HEK293T (cell line): ENCODE measurements around the gene GLUD2.

Experiments
- ARNT ChIP-seq: fragments of 450-650 bp; IDR thresholded peaks from 2 replicates; pipeline ENCODE4 v1.6.1; 2017; ENCODE audit warnings: mild to moderate bottlenecking
- ELF4 ChIP-seq: fragments of 450-650 bp; IDR thresholded peaks from 2 replicates; pipeline ENCODE4 v1.6.1; 2017; ENCODE audit warnings: antibody characterized with exemption
- FOXA1 ChIP-seq: fragments of 450-650 bp; IDR thresholded peaks from 2 replicates; pipeline ENCODE4 v1.6.1; 2016; ENCODE audit warnings: mild to moderate bottlenecking
- FOXK2 ChIP-seq: fragments of 450-650 bp; IDR thresholded peaks from 2 replicates; pipeline ENCODE4 v1.6.1; 2016; ENCODE audit warnings: mild to moderate bottlenecking
- FOXM1 ChIP-seq: fragments of 450-650 bp; IDR thresholded peaks from 2 replicates; pipeline ENCODE4 v1.6.1; 2017; ENCODE audit warnings: mild to moderate bottlenecking, borderline replicate concordance
- HDGF ChIP-seq: fragments of 450-650 bp; IDR thresholded peaks from 2 replicates; pipeline ENCODE4 v1.6.1; 2017; ENCODE audit warnings: antibody characterized with exemption, borderline replicate concordance
- LEF1 ChIP-seq: fragments of 450-650 bp; IDR thresholded peaks from 2 replicates; pipeline ENCODE4 v1.6.1; 2017; ENCODE audit warnings: mild to moderate bottlenecking, borderline replicate concordance
- PKNOX1 ChIP-seq: fragments of 450-650 bp; IDR thresholded peaks from 2 replicates; pipeline ENCODE4 v1.6.1; 2016
- SP1 ChIP-seq: fragments of 450-650 bp; IDR thresholded peaks from 2 replicates; pipeline ENCODE4 v1.6.1; 2017
- SUZ12 ChIP-seq: fragments of 450-650 bp; IDR thresholded peaks from 2 replicates; pipeline ENCODE4 v1.6.1; 2016; ENCODE audit warnings: mild to moderate bottlenecking
- TARDBP ChIP-seq: fragments of 450-650 bp; IDR thresholded peaks from 2 replicates; pipeline ENCODE4 v1.6.1; 2016
- ZNF384 ChIP-seq: fragments of 450-650 bp; IDR thresholded peaks from 2 replicates; pipeline ENCODE4 v1.6.1; 2016

- no peak for TF ChIP-seq SP1
- no peak for TF ChIP-seq ZNF384
- TF ChIP-seq ARNT = no peak
- no peak for TF ChIP-seq PKNOX1
- TF ChIP-seq SUZ12 = no peak
- no peak for TF ChIP-seq FOXK2
- no peak for TF ChIP-seq ELF4
- no peak for TF ChIP-seq FOXA1
- no peak for TF ChIP-seq LEF1
- TF ChIP-seq HDGF = no peak
- no peak for TF ChIP-seq TARDBP
- no peak for TF ChIP-seq FOXM1
Measured at GRCh38 chrX:121084903-121085611, 37.6 kb downstream of the GLUD2 start.
